H1 (cell line): ENCODE data around the gene TMEM18. TPM values are rescaled to one million over a fixed set of nuclear protein-coding genes. Genes with fewer than 3 reads are reported as not detected.

Experiments
- CTCF ChIA-PET: fragments of 300-600 bp; sonication (Branson Sonifier 250); formaldehyde crosslinking; loops from one replicate; lab custom pipeline; 2021; ENCODE audit not compliant: partially characterized antibody; lab: Charles Lee
- POLR2A ChIA-PET: fragments of 300-600 bp; sonication (Branson Sonifier 250); formaldehyde crosslinking; loops from one replicate; lab custom pipeline; 2021; ENCODE audit warnings: inconsistent platforms; ENCODE audit not compliant: partially characterized antibody; lab: Charles Lee
- DNase-seq, 2 experiments: peaks; one replicate each; pipeline versions ENCODE4 v3.0.0 to v3.0.0-alpha.2; 2010 to 2022; ENCODE audit warnings: low spot score in 2 of 2, low read depth in 1 of 2, mixed read lengths in 1 of 2
- FAIRE-seq: peaks from 2 replicates; lab custom pipeline; 2011; peaks lifted over from hg19 to GRCh38; lab: Jason Lieb, UNC
- H2AFZ ChIP-seq: 2 replicates; pipeline ENCODE4 v1.8.1; 2012; ENCODE audit warnings: low read length, inconsistent platforms
- H2AK5ac ChIP-seq: 2 replicates; pipeline ENCODE4 v1.6.1; 2013; ENCODE audit warnings: low read depth, low read length
- H2BK120ac ChIP-seq: replicated peaks from 2 replicates; pipeline ENCODE3; 2013; ENCODE audit warnings: low read depth, low read length, inconsistent platforms
- H2BK12ac ChIP-seq: 2 replicates; pipeline ENCODE4 v1.6.1; 2013; ENCODE audit warnings: low read depth, low read length
- H2BK15ac ChIP-seq: 2 replicates; pipeline ENCODE4 v1.6.1; 2013; ENCODE audit warnings: low read length
- H2BK20ac ChIP-seq: 2 replicates; pipeline ENCODE4 v1.6.1; 2013; ENCODE audit warnings: low read length
- H2BK5ac ChIP-seq: 2 replicates; pipeline ENCODE4 v1.6.1; 2013; ENCODE audit warnings: low read depth, low read length
- H3K14ac ChIP-seq: 2 replicates; pipeline ENCODE4 v1.6.1; 2013; ENCODE audit warnings: inconsistent platforms; ENCODE audit not compliant: insufficient read length
- H3K18ac ChIP-seq: 2 replicates; pipeline ENCODE4 v1.6.1; 2013; ENCODE audit warnings: low read length; ENCODE audit errors: extremely low read depth
- H3K23ac ChIP-seq: 2 replicates; pipeline ENCODE4 v1.6.1; 2013; ENCODE audit warnings: inconsistent platforms; ENCODE audit not compliant: insufficient read length
- H3K23me2 ChIP-seq: 2 replicates; pipeline ENCODE4 v1.6.1; 2013; ENCODE audit warnings: low read depth, low read length
- H3K27ac ChIP-seq: 2 replicates; pipeline ENCODE4 v1.6.1; 2011; ENCODE audit warnings: low read depth, low read length, inconsistent platforms
- H3K27me3 ChIP-seq, 4 experiments: replicated peaks in 1 of 4; 1 replicate in 1 of 4; 2 replicates in 3 of 4; pipeline versions ENCODE4 v1.6.1 to v1.8.1; 2011 to 2013; ENCODE audit warnings: low read length in 3 of 4, mild to moderate bottlenecking in 3 of 4, inconsistent platforms in 2 of 4, mixed read lengths in 2 of 4, moderate library complexity in 1 of 4; ENCODE audit not compliant: control insufficient read depth in 3 of 4, insufficient read depth in 3 of 4; ENCODE audit errors: extremely low read depth in 1 of 4
- H3K36me3 ChIP-seq, 4 experiments: 2 replicates each; pipeline versions ENCODE4 v1.6.1 to v1.8.1; 2011 to 2013; ENCODE audit warnings: mild to moderate bottlenecking in 4 of 4, low read length in 3 of 4, moderate library complexity in 2 of 4, control low read depth in 1 of 4, inconsistent platforms in 1 of 4; ENCODE audit not compliant: insufficient read depth in 4 of 4, control insufficient read depth in 2 of 4
- H3K4ac ChIP-seq: replicated peaks from 2 replicates; pipeline ENCODE3; 2013; ENCODE audit warnings: low read length, low read depth, mixed read lengths, inconsistent platforms; ENCODE audit not compliant: insufficient read length
- H3K4me1 ChIP-seq, 4 experiments: replicated peaks in 1 of 4; 1 replicate in 1 of 4; 2 replicates in 3 of 4; pipeline versions ENCODE4 v1.6.1 to v1.8.1; 2011 to 2013; ENCODE audit warnings: low read length in 3 of 4, inconsistent platforms in 2 of 4, mixed read lengths in 1 of 4; ENCODE audit not compliant: insufficient read depth in 4 of 4, control insufficient read depth in 3 of 4
- H3K4me2 ChIP-seq, 2 experiments: 2 replicates each; pipeline versions ENCODE4 v1.6.1 to v1.8.1; 2011 to 2013; ENCODE audit warnings: low read depth in 2 of 2, low read length in 2 of 2, control low read depth in 1 of 2, inconsistent platforms in 1 of 2, mild to moderate bottlenecking in 1 of 2; ENCODE audit not compliant: insufficient read depth in 1 of 2
- H3K4me3 ChIP-seq, 4 experiments: fragments of 200-600, 300-600 bp in 1 of 4; sonication (generic), shearing (Covaris generic), sonication (Bioruptor Twin) in 1 of 4; 2 replicates each; pipeline versions ENCODE4 v1.5.1 to v1.8.1; 2011 to 2016; ENCODE audit warnings: low read length in 4 of 4, low read depth in 3 of 4, control low read depth in 2 of 4, inconsistent platforms in 2 of 4, mild to moderate bottlenecking in 2 of 4, mixed read lengths in 1 of 4, moderate library complexity in 1 of 4; ENCODE audit not compliant: insufficient read depth in 2 of 4; ENCODE audit errors: extremely low read depth in 1 of 4
- H3K56ac ChIP-seq: replicated peaks from 2 replicates; pipeline ENCODE3; 2013; ENCODE audit warnings: low read depth, mild to moderate bottlenecking, mixed read lengths, low read length, inconsistent platforms; ENCODE audit not compliant: insufficient read length
- H3K79me1 ChIP-seq: 2 replicates; pipeline ENCODE4 v1.6.1; 2013; ENCODE audit warnings: low read depth, low read length, control low read depth
- H3K79me2 ChIP-seq, 2 experiments: 2 replicates each; pipeline versions ENCODE4 v1.6.1 to v1.8.1; 2012 to 2013; ENCODE audit warnings: low read length in 2 of 2, mild to moderate bottlenecking in 2 of 2, inconsistent platforms in 1 of 2; ENCODE audit not compliant: insufficient read depth in 2 of 2, control insufficient read depth in 1 of 2
- H3K9ac ChIP-seq, 4 experiments: replicated peaks in 1 of 4; 1 replicate in 1 of 4; 2 replicates in 3 of 4; pipeline versions ENCODE4 v1.6.1 to v1.8.1; 2011 to 2013; ENCODE audit warnings: low read depth in 3 of 4, low read length in 3 of 4, control low read depth in 2 of 4, mild to moderate bottlenecking in 2 of 4, moderate library complexity in 2 of 4, inconsistent platforms in 1 of 4; ENCODE audit errors: extremely low read depth in 1 of 4
- H3K9me3 ChIP-seq, 2 experiments: 2 replicates each; pipeline versions ENCODE4 v1.6.1 to v1.8.1; 2012 to 2013; ENCODE audit warnings: mild to moderate bottlenecking in 2 of 2, moderate library complexity in 2 of 2, control low read depth in 1 of 2, inconsistent platforms in 1 of 2, low read depth in 1 of 2, low read length in 1 of 2, mixed read lengths in 1 of 2; ENCODE audit not compliant: insufficient read depth in 2 of 2
- H4K20me1 ChIP-seq, 2 experiments: replicated peaks in 1 of 2; 2 replicates each; pipeline versions ENCODE3 to v1.8.1; 2011 to 2013; ENCODE audit warnings: inconsistent platforms in 2 of 2, low read length in 2 of 2, mild to moderate bottlenecking in 1 of 2; ENCODE audit not compliant: insufficient read depth in 2 of 2, control insufficient read depth in 1 of 2
- H4K5ac ChIP-seq: 2 replicates; pipeline ENCODE4 v1.6.1; 2013; ENCODE audit warnings: low read length, low read depth, mixed read lengths, inconsistent platforms; ENCODE audit not compliant: insufficient read length
- H4K8ac ChIP-seq: 2 replicates; pipeline ENCODE4 v1.8.0; 2013; ENCODE audit warnings: mild to moderate bottlenecking, moderate library complexity, low read length, inconsistent platforms; ENCODE audit not compliant: insufficient read depth; ENCODE audit errors: extremely low read depth
- H4K91ac ChIP-seq: replicated peaks from 2 replicates; pipeline ENCODE3; 2013; ENCODE audit warnings: low read length, mixed read lengths, inconsistent platforms; ENCODE audit not compliant: insufficient read length
- ASH2L ChIP-seq: fragments of 200-600, 300-600 bp; sonication (generic); IDR thresholded peaks from one replicate; pipeline ENCODE4 v1.7.1; 2017; ENCODE audit warnings: low read length
- CREB1 ChIP-seq: IDR thresholded peaks from 2 replicates; pipeline ENCODE4 v1.6.1; 2012; ENCODE audit warnings: inconsistent platforms
- CTCF ChIP-seq, 3 experiments: IDR thresholded peaks; 1 replicate in 2 of 3; 2 replicates in 1 of 3; pipeline versions ENCODE4 v1.5.1 to v1.6.1; 2011; ENCODE audit warnings: low read length in 3 of 3, mild to moderate bottlenecking in 3 of 3, inconsistent platforms in 2 of 3, low read depth in 1 of 3, moderate library complexity in 1 of 3; ENCODE audit not compliant: insufficient read depth in 1 of 3; ENCODE audit errors: control extremely low read depth in 1 of 3
- E2F6 ChIP-seq: IDR thresholded peaks from 2 replicates; pipeline ENCODE4 v1.6.1; 2012; ENCODE audit warnings: inconsistent platforms
- FOSL1 ChIP-seq: IDR thresholded peaks from 2 replicates; pipeline ENCODE4 v1.6.1; 2011; ENCODE audit warnings: mild to moderate bottlenecking, low read depth, low read length, moderate library complexity; ENCODE audit not compliant: insufficient read depth
- KDM1A ChIP-seq: fragments of 200-600, 300-600 bp; sonication (generic); IDR thresholded peaks from 2 replicates; pipeline ENCODE4 v1.7.1; 2016; ENCODE audit warnings: mild to moderate bottlenecking, low read length, borderline replicate concordance
- TAF7 ChIP-seq: optimal IDR thresholded peaks from 2 replicates; pipeline ENCODE3; 2011; ENCODE audit warnings: low read depth, mild to moderate bottlenecking, inconsistent platforms, low read length, moderate library complexity, borderline replicate concordance
- TCF12 ChIP-seq: IDR thresholded peaks from 2 replicates; pipeline ENCODE4 v1.6.1; 2011; ENCODE audit warnings: low read depth, mild to moderate bottlenecking, low read length
- WGBS, 2 experiments: shearing (Covaris generic) in 1 of 2; methylation state at CpG; one replicate each; pipeline versions ENCODE4 v1.1.6 to v1.1.7; 2013 to 2015; ENCODE audit warnings: low lambda C conversion rate in 2 of 2, mixed read lengths in 2 of 2, inconsistent platforms in 1 of 2, low coverage in 1 of 2, missing lambda C conversion rate in 1 of 2; ENCODE audit not compliant: insufficient replicate concordance in 2 of 2, insufficient coverage in 1 of 2, insufficient read length in 1 of 2; ENCODE audit errors: extremely low coverage in 1 of 2, missing lambda C conversion rate in 1 of 2; 5-methylcytosine and 5-hydroxymethylcytosine counted together
- polyA plus RNA-seq, 7 experiments: library from polyadenylated mRNA; depleted of rRNA in 3 of 7; stranded (reverse) in 5 of 7; unstranded in 2 of 7; fragments of >200 nt in 5 of 7; fragments of 200-250 nt in 2 of 7; gene quantifications; 1 replicate in 5 of 7; 2 replicates in 1 of 7; 4 replicates in 1 of 7; pipeline versions ENCODE4 v1.2.1 to v1.2.3, GENCODE V29; 2011 to 2013; ENCODE audit warnings: missing spikeins in 2 of 7, mixed read lengths in 2 of 7
- total RNA-seq: library from RNA; stranded (reverse); fragmentation: NEBNext Ultra II Directional; extraction: Animal tissue kit (Norgen Biotek cat#: 25700); gene quantifications from 2 replicates; pipeline ENCODE4 v1.2.1, GENCODE V29; 2021

TMEM18 gene
- total and polyA plus RNA-seq, 2 of the 8 experiments (the other 6 are each of a cell fraction or from before 2014, with no cell fraction given): 22.4 to 27.1 TPM

- Histone ChIP-seq H3K27me3 (peaks cover 8 to 13% (median 12%) of the 10 kb centered on the region in 4 experiments), H3K4me1 (no peaks in the 10 kb centered on the region), H4K8ac (no peak overlapping the region), H3K79me2 (no peaks in the 10 kb centered on the region), H3K23me2 (no peaks in the 10 kb centered on the region; the same call in 1 of the 2 replicates), H3K79me1 (no peaks in the 10 kb centered on the region), H2BK20ac (no peak overlapping the region), H3K14ac (no peak overlapping the region), H2AK5ac (no peak overlapping the region), H2BK15ac (no peak overlapping the region), H3K23ac (no peak overlapping the region), H4K20me1 (no peaks in the 10 kb centered on the region), H3K56ac (no peak overlapping the region), H3K27ac (no peak overlapping the region), H2BK12ac (peak overlapping the region; percentile 81; the same call in 1 of the 2 replicates), H3K4me2 (no peak overlapping the region), H3K4me3 (no peak overlapping the region), H2AFZ (no peak overlapping the region), H3K36me3 (peaks cover 0 to 8% (median 0%) of the 10 kb centered on the region in 4 experiments; a peak in 1 of 8 replicates), H3K18ac (no peak overlapping the region; the same call in 1 of the 2 replicates), H4K91ac (peak overlapping the region; percentile 8), H3K4ac (no peak overlapping the region), H3K9me3 (peaks cover 5 to 13% of the 10 kb centered on the region in 2 experiments; a peak in 3 of 4 replicates), H2BK120ac (no peak overlapping the region), H4K5ac (no peak overlapping the region), H2BK5ac (no peak overlapping the region; the same call in 1 of the 2 replicates), H3K9ac (no peak overlapping the region)
- POLR2A ChIA-PET: no interaction called here
- DNase-seq (peak; percentile 31 to 90), FAIRE-seq (peak; percentile 50)
- CTCF ChIA-PET: interaction anchor here (1.0 to 2.9 kb wide), 10 partner anchors 14 to 443 kb away, joined by 3 to 13 read pairs (median 3); no protein-coding TSS in a partner anchor
- 62% methylated on average over 54 of the region's 57 CpGs; no CpG with 5 or more reads in 1 of the 2 experiments for WGBS, 2 experiments
- no peak for TF ChIP-seq FOSL1
- 0 out of 2 replicates have a peak, but pooled peaks have one; percentile 60 for TF ChIP-seq TCF12
- peak; percentile 71 for TF ChIP-seq TAF7
- TF ChIP-seq KDM1A: peak; percentile 37; the same call in 1 of the 2 replicates
- TF ChIP-seq ASH2L: no peak
- peak; percentile 30 to 82 (median 79) for TF ChIP-seq CTCF (IDR thresholded peaks at IDR 0.05; ENCODE audit: control extremely low read depth in 1 of 3, insufficient read depth in 1 of 3, low read depth in 1 of 3, low read length in 3 of 3)
- peak; percentile 100 for TF ChIP-seq E2F6
- TF ChIP-seq CREB1: 0 out of 2 replicates have a peak, but pooled peaks have one; percentile 31
Observed at GRCh38 chr2:636641-637405, 40.4 kb downstream of the TMEM18 start.
